Raji (cell line): Measurements from ENCODE around the gene DRAP1.

Source experiments
- POLR2A ChIP-seq: IDR thresholded peaks from 2 replicates; pipeline ENCODE4 v1.6.1; 2011; ENCODE audit warnings: low read depth, low read length, control low read depth; ENCODE audit not compliant: insufficient read depth

DRAP1 gene

DNA sequence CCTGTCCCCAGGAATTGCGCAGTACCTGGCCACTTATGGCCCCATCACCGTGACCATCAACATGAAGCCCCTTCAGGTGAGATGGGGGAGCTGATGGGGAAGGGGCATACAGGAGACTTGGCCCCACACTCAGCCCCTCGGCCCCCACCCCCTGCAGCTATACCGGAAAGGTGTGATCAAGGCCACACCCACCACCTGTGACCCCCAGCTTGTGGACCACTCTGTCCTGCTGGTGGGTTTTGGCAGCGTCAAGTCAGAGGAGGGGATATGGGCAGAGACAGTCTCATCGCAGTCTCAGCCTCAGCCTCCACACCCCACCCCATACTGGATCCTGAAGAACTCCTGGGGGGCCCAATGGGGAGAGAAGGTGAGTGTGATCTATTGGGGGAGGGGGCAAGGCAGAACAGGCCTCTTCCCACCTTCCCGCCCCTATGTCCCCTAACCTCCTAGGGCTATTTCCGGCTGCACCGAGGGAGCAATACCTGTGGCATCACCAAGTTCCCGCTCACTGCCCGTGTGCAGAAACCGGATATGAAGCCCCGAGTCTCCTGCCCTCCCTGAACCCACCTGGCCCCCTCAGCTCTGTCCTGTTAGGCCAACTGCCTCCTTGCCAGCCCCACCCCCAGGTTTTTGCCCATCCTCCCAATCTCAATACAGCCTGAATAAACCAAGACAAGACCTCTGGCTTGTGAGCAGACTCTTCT lies 36.0 kb upstream of the DRAP1 start:
- no peak for TF ChIP-seq POLR2A

DNA sequence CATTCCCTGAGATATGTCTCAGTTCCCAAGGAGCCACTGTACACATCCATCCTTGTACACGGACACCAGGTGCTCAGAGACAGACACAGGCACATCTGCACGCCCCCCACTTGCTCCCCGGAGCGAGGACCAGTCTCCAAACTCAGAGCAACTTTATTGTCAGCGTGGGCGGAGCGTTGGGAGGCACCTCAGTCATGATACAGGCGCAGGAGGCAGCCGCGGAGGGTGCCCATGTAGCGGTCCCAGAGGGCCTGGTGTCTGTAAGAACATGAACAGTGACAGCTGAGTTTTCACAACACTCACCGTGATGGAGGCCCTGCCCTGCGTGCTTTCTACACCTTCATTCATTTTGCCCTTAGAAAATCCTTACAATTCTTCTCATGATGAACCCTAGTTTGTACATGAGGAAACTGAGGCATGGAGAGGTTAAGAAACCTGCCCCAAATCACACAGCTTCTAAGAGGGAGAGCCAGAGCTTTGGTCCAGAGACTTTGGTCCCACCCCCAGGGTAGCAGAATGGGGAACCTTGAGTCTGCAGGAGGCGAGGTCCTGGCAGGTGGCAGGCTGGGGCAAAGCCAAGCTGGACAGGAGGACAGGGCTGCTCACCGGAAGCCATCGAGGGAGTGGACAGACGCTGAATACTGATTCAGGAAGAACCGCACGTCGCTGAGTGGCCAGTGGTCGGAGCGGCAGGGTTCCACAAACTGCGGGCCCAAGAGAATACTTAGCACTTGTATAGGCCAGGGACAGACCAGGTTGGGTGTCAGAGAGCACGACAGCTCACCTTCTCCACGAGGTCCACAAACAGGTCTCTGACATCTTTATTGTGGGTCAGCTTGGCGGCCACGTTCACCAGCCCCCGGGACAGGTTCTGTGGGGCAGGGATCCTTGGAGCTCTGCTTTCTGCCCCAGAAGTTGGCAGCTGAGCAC lies 35.2 kb upstream of the DRAP1 start:
- TF ChIP-seq POLR2A = no peak

DNA sequence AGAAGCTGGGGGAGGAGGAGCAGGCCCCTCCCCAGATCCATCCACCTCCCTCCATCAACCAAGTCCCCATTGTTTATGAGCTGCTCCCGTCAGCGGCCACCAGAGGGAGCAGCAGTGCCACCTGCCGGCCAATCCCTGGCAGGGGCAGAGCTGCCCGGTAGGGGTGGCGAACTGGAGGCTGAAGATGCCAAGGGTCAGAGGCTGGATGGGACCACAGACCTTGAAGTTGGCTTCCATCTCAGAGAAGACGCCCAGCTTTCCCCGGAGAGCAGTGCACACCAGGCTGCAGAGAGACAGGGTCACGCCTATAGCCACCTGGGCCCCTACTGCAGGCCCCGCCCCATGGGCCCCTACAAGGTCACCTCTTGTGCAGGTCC lies 34.5 kb upstream of the DRAP1 start:
- TF ChIP-seq POLR2A = peak; percentile 19; the same call in 1 of the 2 replicates

DNA sequence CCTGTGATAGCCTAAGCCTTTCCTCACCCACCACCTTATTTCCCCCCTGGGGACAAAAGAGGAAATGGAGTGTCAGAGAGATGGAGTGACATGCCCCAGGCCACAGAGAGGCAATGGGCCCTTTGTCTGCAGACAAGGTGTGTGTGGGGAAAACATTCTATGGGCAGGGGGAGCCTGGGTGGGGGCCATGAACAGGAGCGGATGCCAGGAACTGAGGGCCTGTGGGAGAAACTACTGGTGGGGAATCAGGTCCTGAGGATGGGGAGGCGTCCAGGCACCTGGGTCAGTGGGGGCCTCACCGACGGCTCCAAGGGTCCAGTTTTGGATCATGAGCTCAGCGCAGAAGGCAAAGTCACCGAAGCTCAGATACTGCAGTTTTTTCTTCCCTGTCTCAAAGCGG lies 34.0 kb upstream of the DRAP1 start:
- no peak for TF ChIP-seq POLR2A

DNA sequence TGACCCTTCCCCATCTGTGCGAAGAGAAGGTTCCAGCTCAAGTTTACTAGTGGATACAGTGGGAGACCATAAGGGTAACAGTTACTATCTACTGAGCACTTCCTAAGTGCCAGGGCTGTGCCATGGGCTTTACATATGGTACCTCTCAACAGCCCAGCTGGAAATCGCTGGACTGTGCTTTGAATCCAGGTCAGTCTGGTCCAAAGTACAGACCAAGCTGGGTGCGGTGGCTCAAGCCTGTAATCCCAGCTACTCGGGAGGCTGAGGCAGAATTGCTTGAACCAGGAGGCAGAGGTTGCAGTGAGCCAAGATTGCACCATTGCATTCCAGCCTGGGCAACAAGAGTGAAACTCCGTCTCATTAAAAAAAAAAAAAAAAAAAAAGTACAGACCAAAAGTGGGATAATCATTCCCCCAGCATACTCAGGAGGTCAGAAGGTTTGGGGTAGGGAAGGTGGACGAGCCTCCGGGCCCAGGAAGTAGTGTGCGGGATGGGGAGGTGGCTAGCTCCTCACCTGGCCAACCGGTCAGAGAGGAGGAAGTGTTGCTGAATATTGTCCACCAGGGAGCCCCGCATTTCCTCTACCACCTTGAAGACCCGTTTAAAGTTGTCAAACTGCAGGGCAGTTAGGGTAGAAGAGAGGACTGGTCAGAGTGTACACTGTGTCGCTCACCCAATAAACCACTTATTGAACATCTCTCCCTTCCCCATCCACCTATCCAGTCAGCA lies 33.3 kb upstream of the DRAP1 start:
- no peak for TF ChIP-seq POLR2A

DNA sequence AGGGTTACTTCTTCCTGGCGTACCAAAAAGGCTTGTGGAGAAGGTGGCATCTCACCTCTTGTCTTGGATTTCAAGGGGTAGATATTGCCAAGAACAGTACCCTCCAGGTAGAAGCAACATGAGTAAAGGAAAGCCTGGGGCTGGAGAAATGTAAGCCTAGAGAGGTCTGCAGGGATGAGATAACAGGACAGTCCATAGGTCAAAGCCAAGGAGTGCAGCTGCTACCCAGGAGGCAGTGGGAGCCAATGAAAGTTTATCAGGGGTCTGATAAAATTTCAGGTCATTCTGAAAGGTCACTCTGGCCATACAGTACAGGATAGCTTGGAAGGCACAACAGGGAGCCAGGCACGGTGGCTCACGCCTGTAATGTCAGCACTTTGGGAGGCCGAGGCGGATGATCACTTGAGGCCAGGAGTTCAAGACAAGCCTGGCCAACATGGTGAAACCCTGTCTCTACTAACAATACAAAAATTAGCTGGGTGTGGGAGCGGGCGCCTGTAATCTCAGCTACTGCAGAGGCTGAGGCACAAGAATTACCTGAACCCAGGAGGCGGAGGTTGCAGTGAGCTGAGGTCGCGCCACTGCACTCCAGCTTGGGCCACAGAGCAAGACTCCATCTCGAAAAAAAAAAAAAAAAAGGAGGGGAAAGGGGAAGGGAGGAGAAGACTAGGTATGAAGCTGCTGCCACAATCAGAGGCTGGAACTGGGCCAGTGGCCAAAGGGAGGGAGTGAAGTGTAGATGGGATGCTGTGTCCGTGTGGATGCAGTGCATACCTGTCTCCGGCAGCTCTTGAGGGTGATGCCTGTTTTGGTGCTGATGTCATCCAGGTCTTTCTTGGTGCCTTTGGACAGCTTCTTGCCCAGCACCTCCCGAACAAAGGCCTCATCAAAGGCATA lies 32.2 kb upstream of the DRAP1 start:
- TF ChIP-seq POLR2A = no peak

DNA sequence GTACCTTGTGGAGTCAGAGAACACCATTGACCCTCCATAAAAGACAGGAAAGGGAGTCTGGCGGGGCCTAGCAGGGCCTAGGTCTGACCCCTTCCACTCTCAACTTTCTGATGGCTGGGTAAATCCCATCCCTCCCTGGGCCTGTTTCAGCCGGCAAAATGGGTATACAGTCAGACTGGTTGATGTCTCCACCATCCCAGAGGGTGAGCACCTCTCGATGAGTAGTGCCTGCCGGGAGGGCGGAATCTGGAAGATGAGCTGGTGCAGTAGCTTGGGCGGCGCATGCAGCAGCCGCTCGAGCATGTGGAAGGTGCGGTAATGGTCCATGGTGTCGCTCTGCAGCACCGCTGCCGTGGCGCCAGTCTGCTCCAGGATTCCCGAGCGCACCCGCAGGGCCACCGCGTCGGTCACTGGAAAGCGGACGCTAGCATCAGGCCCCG lies 31.5 kb upstream of the DRAP1 start:
- no peak for TF ChIP-seq POLR2A

DNA sequence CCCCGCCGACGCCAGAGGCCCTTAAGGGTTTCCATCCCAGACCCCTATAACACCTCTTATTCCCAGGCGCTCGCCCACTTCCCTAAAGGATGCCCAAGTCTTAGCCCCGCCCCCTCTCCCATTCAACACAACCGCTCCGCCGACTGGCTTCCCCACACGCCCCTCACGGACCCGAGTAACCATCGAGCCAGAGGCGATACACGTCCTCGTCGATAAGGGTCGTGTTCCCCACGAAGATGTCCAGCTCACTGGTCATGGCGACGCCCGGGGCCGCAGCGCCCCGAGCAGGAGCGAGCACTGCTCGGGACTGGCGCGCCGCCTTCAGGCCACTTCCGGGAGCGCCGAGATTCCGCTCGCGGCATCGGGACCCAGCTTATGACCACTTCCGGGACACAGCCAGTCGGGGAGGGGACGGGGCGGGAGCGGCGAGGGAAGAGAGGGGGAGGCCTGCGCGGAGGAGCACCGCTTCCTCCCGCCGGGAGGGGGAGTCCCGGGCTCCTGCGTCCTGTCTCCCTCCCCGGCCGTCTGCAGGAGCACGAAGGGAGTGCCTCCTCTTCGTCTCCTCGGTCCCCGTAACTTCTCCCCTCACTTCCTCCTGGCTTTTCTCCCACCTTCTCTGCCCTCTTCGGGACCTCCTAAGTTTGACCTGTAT lies 30.9 kb upstream of the DRAP1 start, which contains the start of gene FIBP:
Gene FIBP (minus strand): TSS at position 309 of the 652 bp plus-strand sequence. CDS start 53 bp downstream, at position 256.
- TF ChIP-seq POLR2A = peak; percentile 98

DNA sequence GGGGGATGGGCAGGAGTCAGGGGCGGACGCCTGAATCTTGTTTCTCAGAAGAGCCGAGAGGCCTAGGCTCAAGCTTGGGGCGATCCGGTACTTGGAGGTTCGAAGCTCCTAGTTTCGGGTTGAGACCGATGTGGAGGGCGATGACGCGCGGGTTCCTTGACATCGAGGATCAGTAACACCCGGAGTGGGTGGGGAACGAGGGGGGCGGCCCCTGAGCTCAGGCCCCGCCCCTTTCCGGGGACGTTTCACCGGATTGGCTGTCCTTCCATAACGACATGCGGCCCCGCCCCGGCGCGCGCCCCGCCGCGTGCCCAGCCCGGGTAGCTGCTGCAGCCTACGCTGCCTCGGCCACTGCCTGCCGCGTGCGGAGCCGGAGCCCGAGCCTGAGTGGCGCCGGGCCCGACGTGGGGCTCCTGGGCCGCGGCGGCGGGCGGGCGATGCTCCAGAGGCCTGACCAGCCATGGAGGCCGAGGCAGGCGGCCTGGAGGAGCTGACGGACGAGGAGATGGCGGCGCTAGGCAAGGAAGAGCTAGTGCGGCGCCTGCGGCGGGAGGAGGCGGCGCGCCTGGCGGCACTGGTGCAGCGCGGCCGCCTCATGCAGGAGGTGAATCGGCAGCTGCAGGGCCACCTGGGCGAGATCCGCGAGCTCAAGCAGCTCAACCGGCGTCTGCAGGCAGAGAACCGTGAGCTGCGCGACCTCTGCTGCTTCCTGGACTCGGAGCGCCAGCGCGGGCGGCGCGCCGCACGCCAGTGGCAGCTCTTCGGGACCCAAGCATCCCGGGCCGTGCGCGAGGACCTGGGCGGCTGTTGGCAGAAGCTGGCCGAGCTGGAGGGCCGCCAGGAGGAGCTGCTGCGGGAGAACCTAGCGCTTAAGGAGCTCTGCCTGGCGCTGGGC lies 28.7 kb upstream of the DRAP1 start, which contains the start of gene CCDC85B:
Gene CCDC85B (plus strand): TSS at position 350 of the 895 bp plus-strand sequence. CDS start 111 bp downstream, at position 461.
- TF ChIP-seq POLR2A = peak; percentile 97

DNA sequence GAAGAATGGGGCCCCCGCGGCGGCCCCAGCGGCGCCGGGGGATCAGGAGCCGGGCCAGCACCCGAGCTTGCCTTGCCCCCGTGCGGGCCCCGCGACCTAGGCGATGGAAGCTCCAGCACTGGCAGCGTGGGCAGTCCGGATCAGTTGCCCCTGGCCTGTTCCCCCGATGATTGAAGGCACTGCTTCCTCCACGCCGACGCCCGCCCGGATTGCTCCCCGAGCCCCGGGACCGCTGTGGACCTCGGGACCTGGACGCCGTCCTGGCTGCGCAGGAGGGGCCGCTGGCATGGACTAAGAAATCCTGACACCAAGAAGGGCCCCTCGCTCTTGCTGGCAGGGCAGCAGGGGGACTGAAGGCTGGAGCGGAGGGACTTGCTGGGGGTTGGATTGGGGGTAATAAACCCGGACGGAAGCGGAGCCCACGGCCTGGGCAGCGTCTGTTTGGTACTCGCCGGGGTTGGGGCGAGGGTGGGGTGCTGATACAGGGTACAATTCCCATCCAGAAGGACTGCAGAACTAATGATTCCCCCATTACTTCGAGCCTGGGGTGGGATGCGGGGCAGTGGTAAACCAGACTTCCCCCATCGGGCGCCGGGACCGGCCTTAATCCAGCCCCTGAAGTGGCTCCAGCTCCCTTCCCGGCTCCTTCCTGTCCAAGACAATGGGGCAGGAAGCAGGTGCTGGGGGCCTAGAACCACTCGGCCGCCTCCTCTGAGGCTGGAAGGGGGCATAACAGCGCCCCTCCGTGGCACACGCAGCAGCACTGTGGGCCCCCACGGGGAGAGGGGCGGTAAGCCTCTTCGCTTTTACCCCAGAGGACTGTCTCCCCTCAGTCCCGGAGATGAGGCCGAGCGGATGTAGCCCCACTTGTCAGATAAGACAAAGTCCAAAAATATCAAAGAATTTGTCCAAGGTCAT lies 27.7 kb upstream of the DRAP1 start:
- peak; percentile 47; the same call in 1 of the 2 replicates for TF ChIP-seq POLR2A

DNA sequence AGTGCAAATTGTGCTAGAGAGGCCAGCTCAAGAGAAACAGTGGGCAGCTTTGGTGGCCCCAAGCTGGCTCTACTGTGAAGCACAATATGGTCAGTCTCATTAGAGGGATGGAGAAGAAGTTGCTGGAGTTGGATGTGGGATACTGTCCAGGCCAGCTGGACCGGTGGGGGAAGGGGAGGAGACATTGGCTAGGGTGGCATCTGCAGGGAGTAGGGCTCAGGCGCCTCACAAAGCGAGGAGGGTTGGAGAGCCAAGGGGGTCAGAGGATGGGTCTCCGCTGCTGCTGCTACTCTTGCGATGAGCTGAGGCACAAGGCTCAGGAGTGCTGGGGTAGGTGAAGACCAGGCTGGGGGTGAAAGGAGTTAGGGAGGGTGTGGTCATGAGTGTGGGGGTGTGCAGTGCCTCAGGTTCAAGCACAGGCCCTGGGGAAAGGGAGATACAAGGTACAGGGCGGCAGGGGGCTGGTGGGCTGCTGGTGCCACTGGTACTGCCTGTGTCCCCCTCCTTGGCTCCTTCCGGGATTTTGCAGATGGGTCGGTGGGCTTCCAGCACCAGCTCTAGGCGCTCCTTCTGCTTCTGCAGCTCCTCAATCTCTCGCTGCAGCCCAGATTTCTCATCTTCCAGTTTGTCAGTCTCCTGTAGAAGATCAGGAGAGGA lies 26.4 kb upstream of the DRAP1 start:
- peak; percentile 32; the same call in 1 of the 2 replicates for TF ChIP-seq POLR2A
